ENCODE measurements around the gene ELMOD3. TPM values are rescaled to one million over a fixed set of nuclear protein-coding genes. Genes with fewer than 3 reads are reported as not detected.
"Not testable (repeated sequence)": the region's sequence is repeated elsewhere in the genome, so short reads cannot be mapped to it uniquely, and the experiment has no call there.

The ELMOD3 gene
- 10 to 100 TPM; 14.0 to 14.9 TPM for total RNA-seq

- ChIA-PET POLR2A (interaction anchor here (1.1 to 2.8 kb wide), 6 partner anchors 24 to 187 kb away, joined by 3 to 49 read pairs (median 5); partner anchors contain the start of genes MAT2A and TGOLN2), CTCF (interaction anchor here (1.8 kb wide), 1 partner anchor 65 kb away, joined by 6 read pairs; the partner anchor contains the start of gene SH2D6)
Measured at GRCh38 chr2:85354286-85355072, at the start of gene ELMOD3, which contains the start of gene RETSAT. Gene ELMOD3 (plus strand): TSS chr2:85354769. CDS start chr2:85357199, 2,430 bp downstream. Gene RETSAT (minus strand): TSS chr2:85354528. CDS start chr2:85354507, 21 bp downstream.

GRCh38 chr2:85307527-85307897, 47.1 kb upstream of the ELMOD3 start:
- CTCF ChIA-PET, result interaction anchor here (1.1 kb wide), 1 partner anchor 9 kb away, joined by 6 read pairs; no protein-coding TSS in a partner anchor
- POLR2A ChIA-PET, result interaction anchor here (0.6 kb wide), 1 partner anchor 346 kb away, joined by 3 read pairs; no protein-coding TSS in a partner anchor

DNA sequence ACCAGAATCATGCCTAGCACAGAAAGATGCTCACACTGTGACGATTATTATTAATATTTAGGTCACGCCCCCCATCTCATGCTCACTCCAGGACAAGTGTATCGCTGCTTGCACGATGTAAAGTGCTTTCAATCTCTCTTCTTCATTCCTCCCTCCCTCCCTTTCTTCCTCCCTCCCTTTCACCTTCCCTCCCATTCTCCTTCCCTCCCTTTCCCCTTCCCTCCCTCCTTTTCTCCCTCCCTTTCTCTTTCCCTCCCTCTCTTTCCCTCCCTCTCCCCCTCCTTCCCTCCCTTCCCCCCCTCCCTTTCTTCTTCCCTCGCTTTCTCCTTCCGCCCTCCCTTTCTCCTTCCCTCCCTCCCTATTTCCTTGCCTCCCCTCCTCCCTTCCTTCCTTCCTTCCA, 46.4 kb upstream of the ELMOD3 start:
- ChIA-PET POLR2A (no interaction called here), CTCF (interaction anchor here (2.4 kb wide), 1 partner anchor 11 kb away, joined by 8 read pairs; no protein-coding TSS in a partner anchor)

DNA sequence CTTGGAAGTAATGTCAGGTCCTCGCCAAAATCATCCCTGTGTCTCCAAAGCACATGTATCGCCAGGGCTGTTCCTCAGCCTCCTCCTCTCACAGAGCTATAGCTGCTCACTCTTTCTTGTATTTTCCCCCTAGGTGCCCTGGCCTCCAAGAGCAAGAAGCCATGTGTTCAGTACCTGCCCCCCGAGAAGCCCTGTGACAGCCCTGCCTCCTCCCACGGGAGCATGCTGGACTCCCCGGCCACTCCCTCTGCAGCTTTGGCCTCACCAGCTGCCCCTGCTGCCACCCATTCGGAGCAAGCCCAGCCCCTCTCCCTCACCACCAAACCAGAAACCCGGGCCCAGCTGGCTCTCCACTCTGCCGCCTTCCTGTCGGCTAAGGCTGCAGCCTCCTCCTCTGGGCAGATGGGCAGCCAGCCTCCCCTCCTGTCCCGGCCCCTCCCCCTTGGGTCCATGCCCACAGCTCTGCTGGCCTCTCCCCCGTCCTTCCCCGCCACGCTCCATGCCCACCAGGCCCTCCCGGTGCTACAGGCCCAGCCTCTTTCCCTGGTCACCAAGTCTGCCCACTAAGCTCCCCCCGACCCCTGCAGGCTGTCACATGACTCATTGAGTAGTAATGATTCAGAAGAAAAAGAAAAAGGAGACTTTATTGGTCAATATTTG, 45.5 kb upstream of the ELMOD3 start:
- ChIA-PET POLR2A (interaction anchor here (1.2 kb wide), 1 partner anchor 18 kb away, joined by 5 read pairs; the partner anchor contains the start of gene TGOLN2), CTCF (interaction anchor here (0.7 to 2.4 kb wide), 2 partner anchors 10 to 18 kb away, joined by 3 to 8 read pairs; no protein-coding TSS in a partner anchor)

DNA sequence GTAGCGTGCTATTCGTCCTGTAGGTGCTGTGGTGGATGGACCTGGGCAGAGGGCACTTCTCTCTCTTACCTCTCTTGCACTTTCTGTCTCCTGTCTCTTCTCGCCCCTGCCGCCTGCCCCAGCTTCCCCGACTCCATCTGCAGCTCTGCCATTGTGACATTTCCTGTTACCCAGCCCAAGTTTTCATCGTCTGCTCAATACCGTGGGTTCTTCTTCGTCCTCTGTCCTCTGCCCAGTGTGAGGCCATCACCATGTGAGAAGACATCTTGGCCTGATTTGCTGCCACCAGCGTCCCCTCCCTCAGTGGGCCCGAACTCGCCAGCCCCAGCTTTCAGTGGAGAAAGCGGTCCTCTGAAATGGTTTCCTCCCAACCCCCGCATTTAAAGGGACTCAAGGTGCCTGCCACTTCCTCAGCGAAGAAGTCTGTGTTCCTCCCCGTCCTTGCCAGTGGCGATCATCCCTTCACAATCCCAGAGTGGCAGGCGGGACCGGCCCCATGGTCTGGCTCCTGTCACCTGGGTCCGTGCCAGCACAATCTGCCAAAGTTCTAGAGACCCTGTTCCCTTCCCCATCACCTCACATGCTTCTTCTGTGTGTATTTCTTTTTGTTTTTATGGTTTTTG, 44.8 kb upstream of the ELMOD3 start:
- ChIA-PET CTCF (interaction anchor here (0.7 to 2.4 kb wide), 3 partner anchors 9 to 17 kb away, joined by 3 to 8 read pairs (median 4); no protein-coding TSS in a partner anchor), POLR2A (interaction anchor here (1.2 kb wide), 1 partner anchor 17 kb away, joined by 5 read pairs; the partner anchor contains the start of gene TGOLN2)

- POLR2A ChIA-PET, result no interaction called here
Measured at GRCh38 chr2:85310330-85310729, 44.2 kb upstream of the ELMOD3 start.

DNA sequence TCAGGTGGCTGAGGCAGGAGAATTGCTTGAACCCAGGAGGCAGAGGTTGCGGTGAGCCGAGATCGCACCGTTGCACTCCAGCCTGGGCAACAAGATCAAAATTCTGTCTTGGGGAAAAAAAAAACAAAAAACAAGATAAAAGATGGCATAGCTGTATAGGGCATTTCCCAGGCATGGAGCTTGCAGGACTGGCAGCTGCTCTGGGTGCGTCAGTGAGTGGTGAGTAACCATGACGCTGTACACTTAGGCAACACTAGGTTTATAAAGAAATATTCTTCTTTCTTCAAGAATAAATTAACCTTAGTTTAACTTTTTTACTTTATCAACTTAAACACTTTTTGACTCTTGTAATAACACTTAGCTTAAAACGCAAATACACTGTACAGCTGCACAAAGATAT, 42.2 kb upstream of the ELMOD3 start:
- CTCF ChIA-PET, result interaction anchor here (1.6 kb wide), 1 partner anchor 11 kb away, joined by 6 read pairs; no protein-coding TSS in a partner anchor
- POLR2A ChIA-PET, result no interaction called here

More at GRCh38 chr2:85310330-85310729, 44.2 kb upstream of the ELMOD3 start:
- CTCF ChIA-PET, result interaction anchor here (1.0 to 2.4 kb wide), 2 partner anchors 8 to 9 kb away, joined by 4 to 8 read pairs; no protein-coding TSS in a partner anchor

DNA sequence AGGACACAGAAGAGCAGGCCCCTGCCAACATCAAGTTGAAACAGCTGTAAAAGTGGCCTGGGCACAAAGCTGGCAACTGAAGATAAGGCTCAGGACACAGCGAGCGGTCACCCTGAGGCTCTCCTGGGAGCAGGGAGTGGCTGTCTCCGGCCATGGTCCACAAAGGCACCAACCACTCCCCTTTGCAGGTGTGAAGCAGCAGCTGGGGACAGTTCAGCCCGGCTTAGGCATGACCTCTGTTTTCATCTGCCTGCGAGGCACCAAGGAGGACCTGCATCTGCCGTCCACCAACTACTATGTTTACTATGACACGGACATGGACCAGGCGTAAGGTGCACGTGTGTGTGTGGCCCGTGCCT, 39.7 kb upstream of the ELMOD3 start:
- ChIA-PET POLR2A (interaction anchor here (1.4 kb wide), 1 partner anchor 10 kb away, joined by 4 read pairs; no protein-coding TSS in a partner anchor), CTCF (no interaction called here)

- CTCF ChIA-PET, POLR2A ChIA-PET: not testable (repeated sequence)
Measured at GRCh38 chr2:85315921-85316320, 38.6 kb upstream of the ELMOD3 start.

DNA sequence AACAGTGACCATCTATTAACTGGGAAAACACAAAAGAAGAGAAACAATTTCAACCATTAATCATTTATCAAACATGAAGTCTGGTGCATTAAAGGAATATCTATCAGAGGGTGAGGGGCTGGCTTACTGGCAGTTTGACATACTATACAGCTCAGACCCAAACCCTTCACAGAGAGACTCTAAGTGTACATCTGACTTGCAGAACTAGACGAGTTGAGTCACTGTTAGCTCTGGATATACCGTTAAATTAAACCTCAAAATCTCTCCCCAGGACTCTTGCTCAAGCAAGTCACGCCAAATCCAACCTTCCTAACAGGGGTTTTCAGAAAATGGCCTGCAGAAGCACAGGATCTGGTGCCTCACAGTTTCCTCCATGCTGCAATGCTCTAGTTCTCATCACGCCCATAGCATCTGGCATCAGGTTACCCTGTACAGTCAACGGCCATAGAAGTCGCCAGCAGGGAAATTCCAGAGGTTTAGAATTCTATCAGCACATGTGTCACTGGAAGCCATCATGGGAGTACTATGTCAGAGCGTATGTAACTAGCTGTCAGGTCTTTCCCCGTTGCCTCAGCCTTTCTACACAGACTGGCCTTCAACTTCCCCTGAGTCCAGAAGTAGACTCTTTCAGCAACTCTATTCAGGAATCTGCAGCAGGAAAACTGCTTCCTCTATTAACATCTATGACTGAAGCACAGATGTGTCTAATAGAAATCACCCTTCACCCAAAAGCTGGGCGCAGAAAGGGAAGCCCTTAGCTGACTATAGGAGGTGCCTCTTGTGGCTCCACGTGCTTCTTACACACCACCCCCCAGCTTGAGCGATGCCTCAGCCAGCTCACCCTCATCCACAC, 36.1 kb upstream of the ELMOD3 start:
- CTCF ChIA-PET, result interaction anchor here (1.6 to 2.8 kb wide), 2 partner anchors 8 to 9 kb away, joined by 8 to 11 read pairs; partner anchors contain the start of gene TGOLN2
- POLR2A ChIA-PET, result interaction anchor here (0.8 to 2.4 kb wide), 3 partner anchors 9 to 220 kb away, joined by 4 to 14 read pairs (median 5); partner anchors contain the start of genes ELMOD3, MAT2A, RETSAT and TGOLN2

- ChIA-PET CTCF (interaction anchor here (0.5 to 1.7 kb wide), 2 partner anchors 19 to 381 kb away, joined by 3 to 4 read pairs; no protein-coding TSS in a partner anchor), POLR2A (interaction anchor here (2.4 kb wide), 1 partner anchor 8 kb away, joined by 14 read pairs; the partner anchor contains the start of gene TGOLN2)
Measured at GRCh38 chr2:85319796-85320195, 34.8 kb upstream of the ELMOD3 start.

DNA sequence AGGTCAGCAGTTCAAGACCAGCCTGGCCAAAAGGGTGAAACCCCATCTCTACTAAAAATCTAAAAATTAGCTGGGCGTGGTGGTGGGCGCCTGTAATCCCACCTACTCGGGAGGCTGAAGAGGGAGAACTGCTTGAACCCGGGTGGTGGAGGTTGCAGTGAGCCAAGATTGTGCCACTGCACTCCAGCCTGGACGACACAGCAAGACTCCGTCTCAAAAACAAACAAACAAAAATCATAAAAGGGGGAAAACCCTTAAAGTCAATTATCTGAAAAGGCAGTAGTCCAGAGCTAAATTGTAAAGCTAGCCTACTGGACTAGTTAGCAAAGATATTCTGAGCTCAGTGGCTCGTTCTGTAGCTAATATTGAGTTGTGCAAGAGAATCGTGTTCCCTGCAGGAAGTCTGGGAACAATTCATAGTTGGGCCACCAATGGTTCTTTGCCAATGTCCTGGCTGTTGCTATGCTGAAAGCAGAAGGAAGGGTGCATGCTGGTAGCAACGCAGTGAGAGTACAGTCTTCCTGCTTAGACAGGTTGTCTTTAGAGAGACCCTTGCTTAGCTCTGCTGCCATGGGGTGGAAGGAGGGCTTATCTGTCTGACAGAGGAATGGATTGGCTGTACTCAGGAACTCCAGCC, 31.1 kb upstream of the ELMOD3 start:
- CTCF ChIA-PET, result interaction anchor here (1.2 kb wide), 1 partner anchor 25 kb away, joined by 3 read pairs; no protein-coding TSS in a partner anchor
- POLR2A ChIA-PET, result no interaction called here

- POLR2A ChIA-PET, result interaction anchor here (1.5 kb wide), 1 partner anchor 9 kb away, joined by 4 read pairs; no protein-coding TSS in a partner anchor
- CTCF ChIA-PET, result interaction anchor here (1.2 kb wide), 1 partner anchor 25 kb away, joined by 3 read pairs; no protein-coding TSS in a partner anchor
Measured at GRCh38 chr2:85323988-85324367, 30.6 kb upstream of the ELMOD3 start.

DNA sequence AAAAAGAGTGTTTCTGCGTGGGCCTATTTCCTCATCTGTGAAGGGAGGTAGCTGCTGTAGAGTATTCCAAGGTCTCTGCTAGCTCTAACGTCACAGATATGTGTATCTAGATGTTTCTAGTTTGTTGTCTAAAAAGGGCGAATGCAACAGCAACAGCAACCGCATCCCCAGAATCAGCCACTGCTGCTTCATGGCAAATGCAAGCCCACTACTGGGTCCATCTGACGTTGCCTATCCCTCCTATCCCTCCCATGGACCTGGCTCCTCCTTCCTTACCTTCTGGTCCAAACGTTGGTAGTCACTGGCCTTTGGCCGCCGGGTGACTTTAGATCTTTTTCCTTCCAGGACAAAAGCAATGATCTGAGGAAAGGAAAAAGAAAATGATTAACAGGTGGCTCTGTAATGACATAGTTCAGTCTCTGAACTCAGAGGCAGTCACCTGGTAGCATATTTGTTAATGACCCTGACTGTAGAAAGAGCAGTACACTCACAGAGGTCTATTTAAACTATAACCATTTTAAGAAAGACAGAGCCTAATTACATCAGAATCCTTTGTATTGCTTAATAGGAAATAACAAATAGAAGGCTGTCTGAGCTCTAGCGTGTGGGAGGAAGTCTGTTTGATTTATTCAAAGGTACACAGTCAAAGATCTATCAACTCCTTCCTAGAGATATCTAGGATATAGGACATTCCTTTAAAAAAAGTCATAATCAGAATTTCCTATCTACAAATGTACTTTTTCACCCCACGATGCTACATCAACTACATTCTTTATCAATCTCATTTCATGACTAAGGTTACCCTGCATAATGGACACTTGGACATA, 29.7 kb upstream of the ELMOD3 start:
- CTCF ChIA-PET, result interaction anchor here (1.2 to 1.5 kb wide), 2 partner anchors 25 to 26 kb away, joined by 3 read pairs; no protein-coding TSS in a partner anchor
- POLR2A ChIA-PET, result interaction anchor here (1.5 kb wide), 1 partner anchor 10 kb away, joined by 4 read pairs; no protein-coding TSS in a partner anchor

GRCh38 chr2:85325466-85325811, 29.1 kb upstream of the ELMOD3 start:
- POLR2A ChIA-PET, result interaction anchor here (1.5 to 3.5 kb wide), 2 partner anchors 11 to 213 kb away, joined by 4 to 19 read pairs; partner anchors contain the start of gene MAT2A
- CTCF ChIA-PET, result interaction anchor here (1.5 kb wide), 1 partner anchor 25 kb away, joined by 3 read pairs; no protein-coding TSS in a partner anchor
